NB4 (cell line): ENCODE data around the gene GRAMD2B.

Experiments
- POLR2A ChIP-seq: IDR thresholded peaks from 2 replicates; pipeline ENCODE4 v1.6.1; 2011; ENCODE audit warnings: mild to moderate bottlenecking; ENCODE audit not compliant: insufficient read length; ENCODE audit errors: extremely low read depth
- TF ChIP-seq, protein P1 (sequence below): IDR thresholded peaks from one replicate; pipeline ENCODE4 v1.5.1; 2012; ENCODE audit warnings: low read depth, low read length
- TF ChIP-seq, protein P2 (sequence below): IDR thresholded peaks from 2 replicates; pipeline ENCODE4 v1.6.1; 2011; ENCODE audit warnings: low read depth, low read length

DNA sequence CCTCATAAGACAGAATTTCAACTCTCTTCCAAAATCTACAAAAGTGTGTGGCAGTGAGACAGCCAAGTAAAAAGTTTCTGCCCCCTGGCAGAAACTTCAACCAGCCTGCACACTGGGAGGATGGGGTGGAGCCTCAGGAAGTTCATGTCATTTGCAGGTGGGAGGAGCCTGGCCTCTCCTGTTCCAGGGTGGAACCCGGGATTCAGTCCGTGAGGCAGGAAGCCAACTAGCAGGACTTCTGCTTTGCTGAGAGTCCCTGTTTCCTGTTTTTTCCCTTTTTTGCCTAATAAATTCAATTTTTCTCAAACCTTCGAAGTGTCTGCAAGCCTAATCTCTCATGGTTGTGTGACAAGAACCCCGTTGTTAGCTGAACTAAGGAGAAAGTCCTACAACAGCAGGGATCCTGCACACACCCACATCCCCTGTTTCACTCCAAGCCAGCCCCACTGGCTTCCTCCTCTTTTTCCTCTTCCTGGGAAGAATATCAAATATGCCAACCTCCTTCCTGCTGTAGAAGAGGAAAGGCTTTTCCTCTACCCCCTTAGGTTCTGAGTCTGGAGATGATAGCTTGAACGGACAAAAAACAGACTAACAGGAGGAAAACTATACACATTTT, 102.5 kb downstream of the GRAMD2B start:
- TF ChIP-seq, protein P1, sequence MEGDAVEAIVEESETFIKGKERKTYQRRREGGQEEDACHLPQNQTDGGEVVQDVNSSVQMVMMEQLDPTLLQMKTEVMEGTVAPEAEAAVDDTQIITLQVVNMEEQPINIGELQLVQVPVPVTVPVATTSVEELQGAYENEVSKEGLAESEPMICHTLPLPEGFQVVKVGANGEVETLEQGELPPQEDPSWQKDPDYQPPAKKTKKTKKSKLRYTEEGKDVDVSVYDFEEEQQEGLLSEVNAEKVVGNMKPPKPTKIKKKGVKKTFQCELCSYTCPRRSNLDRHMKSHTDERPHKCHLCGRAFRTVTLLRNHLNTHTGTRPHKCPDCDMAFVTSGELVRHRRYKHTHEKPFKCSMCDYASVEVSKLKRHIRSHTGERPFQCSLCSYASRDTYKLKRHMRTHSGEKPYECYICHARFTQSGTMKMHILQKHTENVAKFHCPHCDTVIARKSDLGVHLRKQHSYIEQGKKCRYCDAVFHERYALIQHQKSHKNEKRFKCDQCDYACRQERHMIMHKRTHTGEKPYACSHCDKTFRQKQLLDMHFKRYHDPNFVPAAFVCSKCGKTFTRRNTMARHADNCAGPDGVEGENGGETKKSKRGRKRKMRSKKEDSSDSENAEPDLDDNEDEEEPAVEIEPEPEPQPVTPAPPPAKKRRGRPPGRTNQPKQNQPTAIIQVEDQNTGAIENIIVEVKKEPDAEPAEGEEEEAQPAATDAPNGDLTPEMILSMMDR, result no peak
- TF ChIP-seq POLR2A, result no peak
- TF ChIP-seq, protein P2, sequence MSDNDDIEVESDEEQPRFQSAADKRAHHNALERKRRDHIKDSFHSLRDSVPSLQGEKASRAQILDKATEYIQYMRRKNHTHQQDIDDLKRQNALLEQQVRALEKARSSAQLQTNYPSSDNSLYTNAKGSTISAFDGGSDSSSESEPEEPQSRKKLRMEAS, result no peak
